Measurements from ENCODE around the gene ENOX1.

The ENOX1 gene

GRCh38 chr13:43569658-43570057 lies 217.1 kb downstream of the ENOX1 start:
- no peak for TF ChIP-seq REST (IDR thresholded peaks at IDR 0.05; ENCODE audit: insufficient read depth in 1 of 2, low read depth in 2 of 2, low read length in 2 of 2)
- TF ChIP-seq POLR2AphosphoS5 (IDR thresholded peaks at IDR 0.05; ENCODE audit: low read depth, low read length): no peak
- TF ChIP-seq FOXP2 (optimal IDR thresholded peaks at IDR 0.05; ENCODE audit: borderline replicate concordance, extremely low read depth, extremely low read length, insufficient read depth): no peak
- TF ChIP-seq TAF1 (IDR thresholded peaks at IDR 0.05; ENCODE audit: borderline replicate concordance, insufficient read depth, low read length): no peak
- TF ChIP-seq SIN3A (IDR thresholded peaks at IDR 0.05; ENCODE audit: borderline replicate concordance, insufficient read depth, low read length): no peak

GRCh38 chr13:43567608-43568007 lies 219.2 kb downstream of the ENOX1 start:
- no peak for TF ChIP-seq REST (IDR thresholded peaks at IDR 0.05; ENCODE audit: insufficient read depth in 1 of 2, low read depth in 2 of 2, low read length in 2 of 2)

GRCh38 chr13:43564952-43565351 lies 221.8 kb downstream of the ENOX1 start:
- TF ChIP-seq TAF1 (IDR thresholded peaks at IDR 0.05; ENCODE audit: borderline replicate concordance, insufficient read depth, low read length) (no peak), POLR2AphosphoS5 (IDR thresholded peaks at IDR 0.05; ENCODE audit: low read depth, low read length) (no peak), SIN3A (IDR thresholded peaks at IDR 0.05; ENCODE audit: borderline replicate concordance, insufficient read depth, low read length) (no peak), FOXP2 (optimal IDR thresholded peaks at IDR 0.05; ENCODE audit: borderline replicate concordance, extremely low read depth, extremely low read length, insufficient read depth) (no peak), REST (IDR thresholded peaks at IDR 0.05; ENCODE audit: insufficient read depth in 1 of 2, low read depth in 2 of 2, low read length in 2 of 2) (no peak)

GRCh38 chr13:43561081-43561480 lies 225.7 kb downstream of the ENOX1 start:
- TF ChIP-seq SIN3A (IDR thresholded peaks at IDR 0.05; ENCODE audit: borderline replicate concordance, insufficient read depth, low read length) (no peak), TAF1 (IDR thresholded peaks at IDR 0.05; ENCODE audit: borderline replicate concordance, insufficient read depth, low read length) (no peak), POLR2AphosphoS5 (IDR thresholded peaks at IDR 0.05; ENCODE audit: low read depth, low read length) (no peak), REST (IDR thresholded peaks at IDR 0.05; ENCODE audit: insufficient read depth in 1 of 2, low read depth in 2 of 2, low read length in 2 of 2) (no peak), FOXP2 (optimal IDR thresholded peaks at IDR 0.05; ENCODE audit: borderline replicate concordance, extremely low read depth, extremely low read length, insufficient read depth) (no peak)

GRCh38 chr13:43558939-43559338 lies 227.8 kb downstream of the ENOX1 start:
- TF ChIP-seq TAF1 (IDR thresholded peaks at IDR 0.05; ENCODE audit: borderline replicate concordance, insufficient read depth, low read length) (no peak), SIN3A (IDR thresholded peaks at IDR 0.05; ENCODE audit: borderline replicate concordance, insufficient read depth, low read length) (no peak), POLR2AphosphoS5 (IDR thresholded peaks at IDR 0.05; ENCODE audit: low read depth, low read length) (no peak), FOXP2 (optimal IDR thresholded peaks at IDR 0.05; ENCODE audit: borderline replicate concordance, extremely low read depth, extremely low read length, insufficient read depth) (no peak)

Measured in PFSK-1 (cell line).